Natural killer cell (primary cell): Measurements from ENCODE around the gene RASA1. TPM values are rescaled to one million over a fixed set of nuclear protein-coding genes. Genes with fewer than 3 reads are reported as not detected.
A peak's percentile ranks its signal among the peaks of the same experiment; 100 is the strongest.

Source experiments
- ATAC-seq, 3 donors: fragments of 150-1000 bp in 2 of 3; fragments of 200-7000 bp in 1 of 3; cut with Tn5 transposase; 1 replicate in 1 of 3; 2 replicates in 2 of 3; pipeline ENCODE4 v1.10.0; 2021; ENCODE audit warnings: mild to moderate bottlenecking in 2 of 3, moderate library complexity in 2 of 3
- DNase-seq, 2 donors: peaks; one replicate each; pipeline versions ENCODE4 v3.0.0 to v3.0.0-alpha.2; 2013 to 2021; ENCODE audit warnings: mixed read lengths in 1 of 2
- H3K27ac ChIP-seq: one replicate; pipeline ENCODE4 v1.5.1; 2013; ENCODE audit warnings: mild to moderate bottlenecking, low read length
- H3K27me3 ChIP-seq: one replicate; pipeline ENCODE4 v1.6.1; 2013; ENCODE audit warnings: low read length; ENCODE audit not compliant: control insufficient read depth, insufficient read depth
- H3K36me3 ChIP-seq: one replicate; pipeline ENCODE4 v1.6.1; 2013; ENCODE audit warnings: low read length; ENCODE audit not compliant: control insufficient read depth, insufficient read depth
- H3K4me1 ChIP-seq: one replicate; pipeline ENCODE4 v1.6.1; 2013; ENCODE audit warnings: low read length; ENCODE audit not compliant: control insufficient read depth, insufficient read depth
- H3K4me3 ChIP-seq: one replicate; pipeline ENCODE4 v1.5.1; 2013; ENCODE audit warnings: low read length
- H3K9me3 ChIP-seq: one replicate; pipeline ENCODE4 v1.6.1; 2013; ENCODE audit warnings: low read length; ENCODE audit not compliant: control insufficient read depth, insufficient read depth
- H3K27ac Mint-ChIP-seq, 2 donors: one replicate each; pipeline ENCODE4 v1.8.0; 2022; ENCODE audit warnings: mild to moderate bottlenecking in 2 of 2, mixed read lengths in 2 of 2, moderate library complexity in 1 of 2
- H3K27me3 Mint-ChIP-seq, 2 donors: one replicate each; pipeline ENCODE4 v1.8.0; 2022; ENCODE audit warnings: low read depth in 2 of 2, mixed read lengths in 2 of 2
- H3K36me3 Mint-ChIP-seq: one replicate; pipeline ENCODE4 v1.8.0; 2022; ENCODE audit warnings: mixed read lengths
- H3K4me1 Mint-ChIP-seq, 2 donors: one replicate each; pipeline ENCODE4 v1.8.0; 2022; ENCODE audit warnings: mixed read lengths in 2 of 2
- H3K4me3 Mint-ChIP-seq: one replicate; pipeline ENCODE4 v1.8.0; 2022; ENCODE audit warnings: mild to moderate bottlenecking, moderate library complexity, mixed read lengths
- H3K9me3 Mint-ChIP-seq, 2 donors: one replicate each; pipeline ENCODE4 v1.8.0; 2022; ENCODE audit warnings: mixed read lengths in 2 of 2
- WGBS: methylation state at CpG from one replicate; pipeline ENCODE4 v1.1.7; 2013; ENCODE audit warnings: missing lambda C conversion rate; ENCODE audit not compliant: insufficient coverage; 5-methylcytosine and 5-hydroxymethylcytosine counted together
- intact Hi-C: fragments of 100-400 bp; cut with micrococcal nuclease; formaldehyde crosslinking; loops from one replicate; pipeline ENCODE4 v1.14.2; 2022
- total RNA-seq, 4 donors: library from RNA; stranded (reverse); fragments of 120-200 nt in 1 of 4; gene quantifications; one replicate each; pipeline versions ENCODE4 v1.2.3 to v1.2.4, GENCODE V29; 2013 to 2022
- TF ChIP-seq, protein P1 (sequence below): fragments of 200-600 bp; IDR thresholded peaks from one replicate; pipeline ENCODE4 v1.8.0; 2022; ENCODE audit warnings: antibody characterized with exemption

The RASA1 gene
- total RNA-seq, 3 donors from 2014 or later (not counting 1 experiment from before 2014, with no cell fraction given): 20.3 to 26.5 (median 21.2) TPM

DNA sequence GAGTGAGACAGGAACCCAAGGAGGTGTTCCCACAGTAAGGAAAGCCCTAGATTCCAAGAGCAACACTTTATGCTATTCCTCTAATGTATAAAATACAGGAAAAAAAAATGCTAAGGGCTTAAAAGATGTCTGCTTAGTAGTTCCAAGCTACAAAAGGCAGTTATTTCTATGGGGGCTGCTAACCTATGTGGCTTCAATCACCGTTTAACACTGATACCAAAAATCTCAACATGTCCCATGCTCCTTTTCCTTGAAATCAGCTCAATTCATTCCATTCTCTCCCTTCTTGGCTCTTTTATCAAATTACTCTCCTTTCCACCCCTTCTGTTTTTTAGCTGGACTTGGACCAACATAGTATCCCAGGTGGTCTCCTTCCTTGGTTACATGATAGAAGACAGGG, 124.5 kb downstream of the RASA1 start:
- intact Hi-C loops: loop anchor here (5.0 kb wide), 1 partner anchor 125 kb away; the partner anchor contains the start of gene RASA1
- Histone ChIP-seq H3K4me1 (peaks cover 6% of the 10 kb centered on the region), H3K27ac (no peak overlapping the region), H3K36me3 (peaks cover 82% of the 10 kb centered on the region), H3K27me3 (no peaks in the 10 kb centered on the region), H3K4me3 (no peak overlapping the region), H3K9me3 (no peaks in the 10 kb centered on the region)
- ATAC-seq (no peak), DNase-seq (no peak)
- Mint-ChIP-seq H3K9me3 (no peaks in the 10 kb centered on the region), H3K36me3 (peaks cover 37% of the 10 kb centered on the region), H3K27ac (peak overlapping the region; percentile 42 to 93), H3K4me3 (no peak overlapping the region), H3K27me3 (no peaks in the 10 kb centered on the region), H3K4me1 (peaks cover 24 to 39% of the 10 kb centered on the region in 2 donors)
- WGBS: 92% methylated on average over 1 of the region's 1 CpG
- TF ChIP-seq, protein P1, sequence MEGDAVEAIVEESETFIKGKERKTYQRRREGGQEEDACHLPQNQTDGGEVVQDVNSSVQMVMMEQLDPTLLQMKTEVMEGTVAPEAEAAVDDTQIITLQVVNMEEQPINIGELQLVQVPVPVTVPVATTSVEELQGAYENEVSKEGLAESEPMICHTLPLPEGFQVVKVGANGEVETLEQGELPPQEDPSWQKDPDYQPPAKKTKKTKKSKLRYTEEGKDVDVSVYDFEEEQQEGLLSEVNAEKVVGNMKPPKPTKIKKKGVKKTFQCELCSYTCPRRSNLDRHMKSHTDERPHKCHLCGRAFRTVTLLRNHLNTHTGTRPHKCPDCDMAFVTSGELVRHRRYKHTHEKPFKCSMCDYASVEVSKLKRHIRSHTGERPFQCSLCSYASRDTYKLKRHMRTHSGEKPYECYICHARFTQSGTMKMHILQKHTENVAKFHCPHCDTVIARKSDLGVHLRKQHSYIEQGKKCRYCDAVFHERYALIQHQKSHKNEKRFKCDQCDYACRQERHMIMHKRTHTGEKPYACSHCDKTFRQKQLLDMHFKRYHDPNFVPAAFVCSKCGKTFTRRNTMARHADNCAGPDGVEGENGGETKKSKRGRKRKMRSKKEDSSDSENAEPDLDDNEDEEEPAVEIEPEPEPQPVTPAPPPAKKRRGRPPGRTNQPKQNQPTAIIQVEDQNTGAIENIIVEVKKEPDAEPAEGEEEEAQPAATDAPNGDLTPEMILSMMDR: no peak

DNA sequence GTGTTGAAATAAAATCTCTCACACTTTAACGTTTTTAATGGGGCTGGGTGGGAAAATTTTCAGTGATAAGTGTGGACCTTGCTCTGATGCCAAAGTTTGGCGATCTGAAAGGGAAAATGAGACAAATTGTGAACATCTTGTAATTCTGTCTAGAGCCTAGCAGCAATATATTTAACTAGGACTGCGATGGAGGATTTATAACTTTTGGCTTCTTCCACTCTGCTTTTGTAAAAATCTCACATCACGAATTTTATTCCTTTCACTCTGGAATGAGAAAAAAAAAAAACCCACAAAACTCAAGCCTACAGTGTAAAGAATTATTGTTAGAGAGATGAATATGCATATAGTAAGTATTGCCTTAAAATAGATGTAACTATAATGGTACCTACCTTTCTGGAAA, 125.1 kb downstream of the RASA1 start:
- peak overlapping the region; percentile 42 to 93 for H3K27ac Mint-ChIP-seq
- H3K27me3 ChIP-seq: no peaks in the 10 kb centered on the region
- ATAC-seq (no peak), DNase-seq (no peak)
- H3K9me3 ChIP-seq: no peaks in the 10 kb centered on the region
- H3K4me3 ChIP-seq: no peak overlapping the region
- H3K4me1 ChIP-seq: peaks cover 6% of the 10 kb centered on the region
- TF ChIP-seq, protein P1: no peak
- peaks cover 37% of the 10 kb centered on the region for H3K36me3 Mint-ChIP-seq
- no peak overlapping the region for H3K27ac ChIP-seq
- intact Hi-C loops: loop anchor here (5.0 kb wide), 1 partner anchor 126 kb away; the partner anchor contains the start of gene RASA1
- H3K27me3 Mint-ChIP-seq: no peaks in the 10 kb centered on the region
- no peak overlapping the region for H3K4me3 Mint-ChIP-seq
- 100% methylated on average over 2 of the region's 4 CpGs for WGBS
- peaks cover 24 to 39% of the 10 kb centered on the region in 2 donors for H3K4me1 Mint-ChIP-seq
- H3K9me3 Mint-ChIP-seq: no peaks in the 10 kb centered on the region
- H3K36me3 ChIP-seq: peaks cover 83% of the 10 kb centered on the region

DNA sequence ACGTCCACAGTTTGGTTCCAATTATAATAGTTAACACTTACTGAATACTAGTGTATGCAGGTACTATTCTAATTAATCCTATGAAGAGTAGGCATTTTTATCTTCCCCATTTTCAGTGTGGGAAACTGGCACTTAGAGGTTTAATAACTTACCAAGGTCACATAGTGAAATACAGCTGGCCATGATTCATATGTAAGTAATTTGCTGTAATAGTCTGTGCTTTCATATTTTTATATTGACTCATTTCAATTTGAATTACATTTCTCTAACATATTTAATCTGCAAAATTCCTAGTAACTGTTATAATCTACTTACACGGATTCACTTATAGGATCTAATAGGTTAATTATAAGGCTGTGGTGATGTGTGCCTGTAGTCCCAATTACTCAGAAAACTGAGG, 125.6 kb downstream of the RASA1 start:
- ATAC-seq: no peak
- H3K36me3 Mint-ChIP-seq: peaks cover 37% of the 10 kb centered on the region
- intact Hi-C loops: loop anchor here (5.0 kb wide), 1 partner anchor 126 kb away; the partner anchor contains the start of gene RASA1
- no peaks in the 10 kb centered on the region for H3K9me3 ChIP-seq
- no CpG with 5 or more reads among the region's 2 CpGs for WGBS
- no peak overlapping the region for H3K27ac ChIP-seq
- no peak overlapping the region for H3K4me3 Mint-ChIP-seq
- H3K36me3 ChIP-seq: peaks cover 83% of the 10 kb centered on the region
- no peak overlapping the region for H3K4me3 ChIP-seq
- peaks cover 24 to 39% of the 10 kb centered on the region in 2 donors for H3K4me1 Mint-ChIP-seq
- no peaks in the 10 kb centered on the region for H3K27me3 Mint-ChIP-seq
- peak overlapping the region; percentile 42 to 93 for H3K27ac Mint-ChIP-seq
- H3K9me3 Mint-ChIP-seq: no peaks in the 10 kb centered on the region
- H3K27me3 ChIP-seq: no peaks in the 10 kb centered on the region
- H3K4me1 ChIP-seq: peaks cover 6% of the 10 kb centered on the region
- DNase-seq: no peak
- TF ChIP-seq, protein P1: no peak
